NCI-H2107 (cell line): ENCODE data around the gene SORCS1.

Experiments
- DNase-seq: peaks from one replicate; lab custom pipeline; 2025; lab: John Stamatoyannopoulos, UW

SORCS1 gene

GRCh38 chr10:106540645-106541044 is 623.9 kb downstream of the SORCS1 start:
- DNase-seq = no peak

GRCh38 chr10:106537866-106538265 is 626.6 kb downstream of the SORCS1 start:
- DNase-seq = no peak

- DNase-seq = no peak
Measured at GRCh38 chr10:106535304-106535953, 629.1 kb downstream of the SORCS1 start.

GRCh38 chr10:106534441-106534840 is 630.1 kb downstream of the SORCS1 start:
- no peak for DNase-seq

GRCh38 chr10:106528702-106529101 is 635.8 kb downstream of the SORCS1 start:
- no peak for DNase-seq

- no peak for DNase-seq
Measured at GRCh38 chr10:106525835-106526234, 638.7 kb downstream of the SORCS1 start.
